ENCODE data around the gene PPT2.

Gene PPT2, protein sequence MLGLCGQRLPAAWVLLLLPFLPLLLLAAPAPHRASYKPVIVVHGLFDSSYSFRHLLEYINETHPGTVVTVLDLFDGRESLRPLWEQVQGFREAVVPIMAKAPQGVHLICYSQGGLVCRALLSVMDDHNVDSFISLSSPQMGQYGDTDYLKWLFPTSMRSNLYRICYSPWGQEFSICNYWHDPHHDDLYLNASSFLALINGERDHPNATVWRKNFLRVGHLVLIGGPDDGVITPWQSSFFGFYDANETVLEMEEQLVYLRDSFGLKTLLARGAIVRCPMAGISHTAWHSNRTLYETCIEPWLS

DNA sequence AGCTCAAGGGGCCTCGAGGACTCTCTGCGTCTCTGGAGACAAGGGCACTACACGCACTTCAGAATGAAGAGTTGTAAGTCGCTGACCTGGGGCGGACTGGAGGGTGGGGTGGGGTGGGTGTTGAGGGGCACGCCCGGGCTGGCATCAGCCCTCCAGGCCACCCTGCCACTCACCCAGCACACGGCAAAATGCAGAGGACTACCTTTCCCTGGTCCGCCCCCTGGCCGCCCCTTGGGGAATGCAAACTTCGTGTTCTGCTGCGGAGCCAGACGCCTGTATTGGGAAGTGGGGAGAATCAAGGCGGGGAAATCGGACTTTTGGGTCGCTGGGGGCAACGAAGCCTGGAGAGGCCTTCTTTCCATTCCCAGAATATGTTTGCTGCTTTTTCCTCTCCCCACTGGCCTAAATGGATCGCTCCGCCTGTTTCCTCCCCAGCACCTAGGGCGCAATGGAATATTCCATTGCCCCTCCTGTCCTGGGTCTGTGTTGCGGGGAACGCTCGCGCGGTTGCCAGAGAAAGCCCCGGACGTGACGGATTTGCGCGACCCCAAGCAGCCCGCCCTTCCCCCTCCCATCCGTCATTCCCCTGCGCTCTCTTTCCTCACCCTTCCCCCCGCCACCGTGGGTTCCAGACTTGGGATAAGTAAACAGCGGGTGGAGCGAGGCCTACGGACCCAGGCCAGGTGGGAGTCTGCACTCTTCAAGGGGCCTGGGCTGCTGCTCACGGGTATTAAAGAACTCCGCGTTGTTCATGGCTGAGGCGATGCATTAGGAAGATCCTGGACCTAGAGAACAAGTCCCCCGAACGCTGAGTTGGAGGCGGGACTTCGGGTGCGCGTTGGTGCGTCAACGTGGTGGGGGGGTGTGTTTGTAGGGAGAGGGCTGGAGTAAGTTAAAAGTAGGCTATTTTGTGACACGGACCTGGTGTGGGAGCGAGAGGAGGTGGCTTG lies at the start of gene PPT2:
Gene PPT2 (plus strand): TSS at position 578 of the 950 bp plus-strand sequence. CDS start 454 bp downstream, outside the sequence.
- DNase-seq: peak; percentile 58

DNA sequence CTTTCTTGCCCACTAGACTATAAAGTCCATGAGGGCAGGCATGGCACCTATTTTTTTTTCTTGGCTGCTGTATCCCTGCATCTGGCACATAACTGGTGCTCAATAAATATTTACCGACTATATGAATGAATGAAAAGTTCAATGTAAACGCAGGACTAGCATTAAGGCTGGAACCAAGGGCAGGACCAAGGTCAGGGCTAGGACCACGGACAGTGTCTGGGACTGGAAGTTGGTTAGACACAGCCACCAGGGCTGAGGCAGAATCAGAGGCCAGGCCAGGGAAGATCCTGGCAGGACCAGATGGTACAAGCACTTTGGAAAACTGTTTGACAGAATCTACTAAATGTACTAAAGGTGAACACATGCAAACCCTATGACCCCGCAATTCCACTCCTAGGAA lies 48.5 kb upstream of the PPT2 start:
- DNase-seq: no peak

DNA sequence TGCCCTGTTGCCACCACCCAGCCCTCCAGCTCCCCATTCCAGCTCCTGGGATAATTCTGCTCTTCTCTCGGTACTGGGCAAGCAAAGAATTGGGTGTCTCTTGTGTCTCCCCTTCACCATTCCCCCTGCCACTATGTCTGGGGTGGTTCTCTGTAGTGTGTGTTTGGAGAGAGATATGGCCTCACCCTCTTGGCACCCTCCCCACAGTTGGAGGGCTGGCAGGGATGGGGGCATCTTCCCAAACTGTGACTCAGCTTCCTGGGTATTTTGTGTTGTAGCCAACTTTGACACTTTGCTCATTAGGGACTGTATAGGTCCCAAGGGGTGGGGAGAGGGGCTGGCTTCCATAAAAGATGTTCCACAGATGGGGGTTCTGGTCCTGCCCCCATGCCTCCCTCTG lies 46.5 kb upstream of the PPT2 start:
- no peak for DNase-seq

DNA sequence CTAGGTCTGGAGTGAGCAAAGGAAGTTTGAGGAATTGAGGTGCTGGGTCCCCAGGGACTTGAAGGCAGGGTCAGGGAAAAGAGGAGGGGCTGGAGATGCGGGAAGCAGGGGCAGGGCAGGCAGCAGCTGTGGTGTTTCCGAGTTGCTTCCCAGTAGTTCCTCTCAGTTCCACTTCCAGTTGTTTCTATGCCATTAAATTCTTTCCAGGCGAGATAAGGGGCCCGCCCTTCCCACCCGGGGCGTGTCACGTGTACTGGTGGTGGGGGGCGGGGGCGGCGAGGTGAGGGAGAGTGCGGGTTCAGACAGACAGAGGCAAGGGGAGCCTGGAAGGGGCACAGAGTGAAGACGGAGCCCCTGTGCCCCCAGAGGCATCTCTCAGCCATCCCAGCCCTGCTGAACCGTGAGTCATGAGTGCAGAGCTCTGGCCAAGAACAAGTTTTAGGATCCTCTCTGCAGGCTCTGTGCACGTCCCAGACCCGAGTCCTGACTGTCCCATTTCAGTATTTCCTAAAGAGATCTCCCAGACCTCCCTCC lies 45.8 kb upstream of the PPT2 start:
- no peak for DNase-seq

DNA sequence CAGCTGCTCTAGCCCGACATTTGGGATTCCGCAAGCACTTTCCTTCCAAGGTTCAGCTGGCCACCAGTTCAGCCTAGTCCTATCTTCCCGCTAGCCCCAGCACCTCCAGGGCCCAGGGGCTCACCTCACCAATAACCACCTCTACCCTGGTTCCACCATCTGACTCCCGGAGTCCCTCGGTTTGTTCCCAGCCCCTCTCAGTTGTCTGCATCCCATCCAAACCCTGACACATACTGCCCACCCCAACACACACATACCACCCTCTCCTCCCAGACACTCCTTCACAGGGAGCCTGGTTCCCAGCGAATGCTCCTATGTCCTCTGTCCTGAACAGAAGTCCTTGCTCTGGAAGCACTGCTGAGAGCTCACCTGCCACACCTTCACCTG lies 45.2 kb upstream of the PPT2 start:
- DNase-seq: no peak

DNA sequence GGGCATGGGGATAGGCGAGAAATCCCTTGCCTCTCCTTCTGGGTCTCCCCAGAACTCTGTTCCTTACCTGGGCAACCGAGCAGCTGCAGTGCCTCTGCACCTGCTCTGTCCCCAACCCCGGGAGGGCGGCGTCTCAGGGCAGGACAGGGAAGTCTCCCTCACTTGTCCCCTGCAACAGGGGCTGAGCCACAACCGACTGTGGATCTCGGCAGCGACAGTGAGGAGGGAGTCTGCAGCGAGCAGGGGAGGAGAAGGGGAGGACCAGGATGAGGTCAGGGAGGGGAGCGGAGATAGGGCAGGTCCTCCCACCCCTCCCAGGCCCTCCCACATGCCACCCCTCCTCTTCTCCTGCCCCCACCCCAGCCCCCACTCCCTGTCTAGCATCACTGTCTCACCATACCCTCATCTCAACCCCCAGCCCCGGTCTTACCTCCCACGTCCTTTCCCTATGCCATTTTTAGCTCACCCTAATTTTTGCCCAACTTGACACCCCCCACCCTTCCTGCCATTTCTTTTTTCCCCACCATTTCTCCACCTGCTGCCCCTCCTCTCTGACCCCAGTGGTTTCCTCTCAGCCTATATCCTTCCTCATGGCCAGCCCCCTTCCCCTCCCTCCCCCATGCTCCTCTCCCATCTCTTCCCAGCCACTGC lies 44.7 kb upstream of the PPT2 start, which contains the start of gene TNXB:
Gene TNXB (minus strand): TSS at position 225 of the 651 bp plus-strand sequence. CDS start 11,140 bp downstream, outside the sequence.
- DNase-seq: peak; percentile 33

DNA sequence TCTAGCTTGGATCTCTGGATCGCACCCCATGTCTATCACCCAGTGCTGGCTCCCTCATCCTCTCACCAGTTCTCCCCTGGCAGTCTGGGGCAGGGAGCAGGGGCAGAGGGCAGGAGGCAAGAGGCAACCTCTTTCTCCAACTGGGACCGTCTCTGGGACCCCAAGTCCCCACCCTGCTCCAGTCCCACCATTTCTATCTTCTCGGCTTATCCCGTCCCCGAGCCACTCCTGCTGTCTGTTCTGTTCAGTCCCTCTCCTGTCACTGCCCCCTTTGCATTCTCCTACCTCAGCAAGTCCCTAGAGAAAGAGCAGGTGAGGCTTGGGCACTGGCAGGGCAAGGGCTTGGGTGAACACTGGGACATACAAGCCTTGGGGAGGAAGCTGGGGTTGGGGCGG lies 44.2 kb upstream of the PPT2 start:
- no peak for DNase-seq

DNA sequence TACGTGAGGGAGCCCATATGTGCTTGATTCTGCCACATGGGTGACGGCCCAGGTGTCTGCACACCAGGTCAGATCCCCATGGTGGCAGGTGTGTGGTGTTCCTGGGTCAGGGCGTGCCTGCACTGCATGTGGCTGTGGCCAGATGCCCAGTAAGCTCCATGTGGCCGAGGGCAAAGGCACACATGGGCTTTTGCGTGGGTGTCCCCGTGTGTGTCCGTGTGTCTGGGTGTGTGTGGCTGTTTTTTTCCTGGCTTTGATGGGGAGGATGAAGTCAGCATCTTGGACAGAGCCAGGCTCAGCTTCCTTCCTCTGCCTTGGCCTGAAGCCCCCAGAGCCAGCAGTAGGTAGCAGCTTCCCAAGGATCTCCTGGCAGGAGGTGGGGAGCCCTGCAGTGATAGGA lies 43.3 kb upstream of the PPT2 start:
- DNase-seq: no peak

DNA sequence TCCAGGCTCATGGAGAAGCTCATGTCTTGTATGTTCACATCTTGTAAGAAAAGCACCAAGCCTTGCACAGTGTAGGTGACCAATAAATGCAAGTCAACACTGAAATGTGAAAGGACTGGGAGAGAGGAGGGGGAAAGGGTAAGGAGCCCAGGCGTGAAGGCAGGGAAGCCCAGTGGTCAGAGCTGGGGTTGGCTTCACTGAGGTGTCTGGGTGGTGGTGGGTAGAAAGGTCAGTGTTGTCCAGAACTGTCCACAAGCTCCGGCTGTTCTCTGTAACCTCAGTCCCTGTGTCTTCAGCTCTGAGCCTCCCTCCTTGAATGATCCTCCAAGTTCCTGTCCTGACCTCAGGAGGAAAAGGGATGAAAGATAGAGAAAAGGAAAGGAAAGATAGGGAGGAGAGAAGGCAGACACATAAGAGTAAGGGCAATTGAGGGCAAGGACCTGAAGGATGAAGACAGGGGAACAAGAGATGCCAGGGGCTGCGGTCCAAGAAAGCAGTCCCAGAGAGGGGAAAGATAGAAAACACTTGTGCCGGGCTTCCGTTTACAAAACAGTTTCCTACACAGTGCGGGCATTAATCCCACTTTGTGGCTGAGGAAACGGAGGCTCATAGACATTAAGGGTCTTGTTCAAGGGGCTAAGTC lies 42.4 kb upstream of the PPT2 start:
- no peak for DNase-seq

DNA sequence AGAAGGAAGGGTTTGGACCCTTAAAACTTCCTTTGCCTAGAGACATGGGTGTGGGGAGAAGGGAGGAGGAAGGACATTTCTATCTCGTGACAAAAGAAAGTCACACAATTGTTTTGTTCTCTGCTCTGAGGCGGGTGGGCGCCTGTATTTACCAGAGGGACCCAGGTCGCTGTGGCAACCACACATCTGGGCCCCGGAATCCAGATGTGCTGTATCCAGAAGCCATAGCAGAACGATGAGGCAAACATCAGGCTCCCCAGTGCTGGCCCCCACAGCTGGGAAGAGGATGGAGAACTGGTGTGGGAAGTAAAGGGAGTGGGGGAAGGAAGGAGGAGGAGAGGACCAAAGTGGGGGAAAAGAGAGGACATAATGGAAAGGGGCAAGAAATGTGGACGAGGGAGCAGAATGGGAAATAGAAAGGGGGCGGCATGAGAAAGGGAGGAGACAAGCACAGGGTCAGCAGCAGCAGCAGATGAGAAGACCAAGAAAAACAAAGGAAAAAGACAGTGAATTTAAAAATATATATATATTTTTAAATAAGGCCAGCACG lies 41.4 kb upstream of the PPT2 start:
- DNase-seq: no peak

DNA sequence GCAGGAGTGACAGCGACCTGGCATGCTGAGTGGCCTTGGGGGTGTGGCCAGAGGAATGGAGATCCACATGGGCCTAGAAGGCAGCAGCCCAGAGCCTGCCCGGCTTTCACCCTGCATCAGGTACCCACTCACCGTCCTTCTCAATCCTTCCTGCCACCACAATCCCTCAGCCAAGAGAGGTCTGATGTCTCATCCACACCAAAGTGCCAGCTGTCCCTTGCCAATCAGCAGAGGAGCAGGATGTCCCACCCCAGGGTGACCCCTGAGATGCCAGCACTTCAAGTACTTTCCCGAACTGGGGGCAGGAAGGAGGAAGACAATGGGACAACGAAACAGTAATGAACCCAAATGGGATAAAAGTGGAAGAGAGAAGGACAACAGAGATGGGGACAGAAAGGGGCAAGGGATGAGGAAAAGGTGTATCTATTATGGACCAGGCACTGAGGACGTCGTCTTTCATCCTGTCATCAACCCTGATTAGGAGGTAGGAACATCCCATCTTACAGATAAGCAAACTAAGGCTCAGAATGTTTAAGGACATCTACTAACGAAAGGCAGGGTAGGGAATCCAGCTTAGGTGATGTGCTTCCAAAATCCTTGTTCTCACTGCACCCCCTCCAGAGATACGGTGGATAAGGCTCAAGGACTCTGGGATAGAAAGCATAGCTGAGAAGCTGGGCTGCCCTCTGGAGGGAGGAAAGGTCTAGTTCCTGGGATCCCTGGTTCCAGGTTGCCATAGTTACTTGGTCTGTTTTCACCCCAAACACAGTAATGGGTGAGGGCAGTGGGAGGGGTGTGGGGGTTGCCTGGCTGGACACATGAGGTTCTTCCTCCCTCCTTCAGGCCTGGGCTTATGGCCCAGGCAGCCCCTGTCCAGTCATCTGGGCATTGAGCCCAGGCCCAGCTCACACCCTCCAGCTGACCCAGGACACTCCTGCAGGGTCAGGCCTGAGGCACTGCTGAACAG lies 40.3 kb upstream of the PPT2 start:
- DNase-seq: no peak

DNA sequence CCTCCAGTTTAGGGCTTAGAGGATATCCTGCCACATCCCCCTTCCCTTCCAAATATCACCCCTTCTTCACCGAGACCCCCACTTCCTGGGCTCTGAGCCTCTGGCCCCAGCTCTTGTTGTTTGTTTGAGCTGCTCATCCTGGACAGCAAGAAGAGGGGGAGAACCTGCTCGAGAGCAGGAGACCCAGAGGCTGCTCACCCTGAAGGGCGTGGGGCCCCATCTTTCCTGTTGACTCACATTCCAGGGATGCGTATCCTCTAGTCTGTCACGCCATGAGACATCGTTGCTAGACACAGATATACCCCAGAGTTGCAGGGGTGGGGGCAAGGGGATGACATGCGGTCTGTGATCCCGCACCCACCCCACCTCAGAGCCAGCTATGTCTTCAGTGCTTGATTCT lies 39.1 kb upstream of the PPT2 start:
- DNase-seq: no peak

DNA sequence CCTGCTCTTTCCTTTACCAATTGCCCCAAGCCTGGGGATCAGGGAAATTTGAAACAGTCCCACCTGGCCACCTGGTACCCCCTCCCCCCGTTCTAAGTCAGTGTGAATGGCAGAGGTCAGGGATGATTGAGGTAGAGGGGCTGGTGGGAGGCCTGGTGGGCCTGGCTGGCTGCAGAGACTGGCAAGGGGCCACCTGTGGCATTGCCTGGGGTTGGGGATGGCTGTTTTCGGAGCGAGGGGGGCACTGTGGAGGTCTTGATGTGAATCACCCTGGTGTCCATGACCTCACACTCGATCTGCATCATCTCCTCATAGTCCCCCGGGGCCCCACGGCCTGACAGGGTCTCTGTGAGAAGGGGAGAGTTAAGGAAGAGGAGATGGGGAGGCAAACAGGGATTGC lies 38.3 kb upstream of the PPT2 start:
- no peak for DNase-seq

DNA sequence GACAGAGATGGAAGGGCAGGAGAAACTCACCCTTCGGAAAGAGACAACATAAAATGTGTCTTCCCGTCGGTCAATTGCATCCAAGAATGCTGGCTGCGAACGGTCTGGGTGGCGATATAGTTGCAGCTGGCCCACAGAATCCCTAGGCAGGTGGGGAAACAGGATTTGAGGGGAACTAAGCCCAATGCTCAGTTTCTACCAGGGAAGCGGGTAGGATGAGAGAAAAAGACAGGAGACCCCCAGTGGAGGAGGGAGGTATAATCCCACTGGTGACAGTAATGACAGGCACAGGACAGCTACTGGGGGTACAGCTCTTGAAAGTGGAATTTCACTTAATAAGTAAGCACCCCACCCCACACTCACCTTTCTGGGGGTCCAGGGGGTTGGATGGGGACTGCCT lies 37.3 kb upstream of the PPT2 start:
- DNase-seq: no peak

DNA sequence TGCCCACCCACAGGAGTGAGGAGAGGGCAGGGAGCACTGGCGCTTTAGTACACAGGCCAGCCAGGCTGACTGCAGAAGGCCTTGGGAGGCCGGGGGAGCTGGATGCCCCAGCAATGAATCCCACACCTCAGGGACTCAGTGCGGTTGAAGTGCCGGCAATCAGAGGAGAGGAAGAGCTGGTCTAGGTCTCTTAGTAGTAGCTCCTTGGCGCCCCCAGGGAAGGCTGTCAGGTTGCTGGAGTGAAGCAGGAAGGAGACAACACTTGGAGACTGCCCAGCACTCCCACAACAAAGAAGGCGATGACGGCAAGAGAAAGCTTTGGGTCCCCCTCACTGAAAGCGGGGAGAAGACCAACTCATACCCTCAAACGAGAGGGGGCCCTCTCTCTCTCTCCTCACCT lies 36.5 kb upstream of the PPT2 start:
- DNase-seq: no peak

DNA sequence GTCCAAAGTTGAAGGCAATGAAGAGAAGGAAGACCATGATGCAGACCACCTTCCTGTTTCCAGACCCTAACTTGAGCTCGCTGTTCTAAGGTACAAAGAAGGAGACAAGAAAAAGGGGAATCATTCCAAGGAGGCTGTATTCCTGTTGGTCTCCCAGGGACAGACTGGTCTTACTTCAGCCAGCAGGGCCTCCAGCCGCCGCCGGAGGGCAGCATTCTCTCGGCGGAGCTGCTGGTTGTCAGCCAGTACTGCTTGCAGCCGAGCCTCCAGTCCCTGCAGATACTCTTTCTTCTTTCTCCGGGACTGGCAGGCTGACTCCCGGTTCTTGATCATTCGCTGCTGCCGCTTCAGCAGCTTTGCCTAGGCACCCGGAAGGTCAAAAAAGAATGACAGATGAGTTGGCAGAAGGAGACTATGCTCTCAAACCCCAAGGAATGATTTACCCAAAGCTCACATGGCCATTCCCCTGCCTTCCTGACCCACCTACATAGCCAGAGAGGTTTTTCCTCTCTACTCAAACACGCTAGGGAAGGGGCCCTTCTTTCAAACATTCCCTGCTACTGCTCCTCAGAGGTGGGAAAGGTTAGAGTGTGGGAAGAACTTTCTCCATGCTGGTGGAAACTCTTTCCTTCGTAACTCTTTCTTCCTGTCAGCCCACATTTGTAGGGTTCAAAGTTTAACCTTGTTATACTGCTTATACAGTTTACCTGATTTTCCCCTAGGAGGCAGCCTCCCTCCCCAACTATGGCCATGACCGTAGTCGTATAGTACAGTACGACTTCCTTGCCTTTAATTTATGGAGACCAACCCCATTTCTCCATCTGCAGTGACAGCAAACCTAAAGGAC lies 34.9 kb upstream of the PPT2 start:
- DNase-seq: peak; percentile 77

DNA sequence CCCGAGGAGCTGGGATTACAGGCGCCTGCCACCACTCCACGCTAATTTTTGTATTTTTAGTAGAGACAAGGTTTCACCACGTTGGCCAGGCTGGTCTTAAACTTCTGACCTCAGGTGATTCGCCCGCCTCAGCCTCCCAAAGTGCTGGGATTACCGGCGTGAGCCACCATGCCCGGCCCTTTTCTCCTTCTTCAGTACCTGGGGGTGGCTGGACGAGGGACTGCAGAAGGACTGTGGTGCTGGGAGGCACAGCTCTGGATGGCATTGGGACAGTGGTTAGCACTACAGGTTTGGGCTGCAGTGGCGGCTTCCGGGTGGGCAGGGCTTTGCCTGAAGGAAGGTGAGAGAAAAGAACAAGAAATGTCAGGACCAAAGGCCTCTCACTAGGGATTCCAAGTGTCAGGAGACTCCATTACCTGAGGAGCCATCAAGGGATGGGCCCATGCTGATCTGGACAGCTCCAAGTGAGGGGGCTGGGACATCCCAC lies 33.3 kb upstream of the PPT2 start:
- no peak for DNase-seq

DNA sequence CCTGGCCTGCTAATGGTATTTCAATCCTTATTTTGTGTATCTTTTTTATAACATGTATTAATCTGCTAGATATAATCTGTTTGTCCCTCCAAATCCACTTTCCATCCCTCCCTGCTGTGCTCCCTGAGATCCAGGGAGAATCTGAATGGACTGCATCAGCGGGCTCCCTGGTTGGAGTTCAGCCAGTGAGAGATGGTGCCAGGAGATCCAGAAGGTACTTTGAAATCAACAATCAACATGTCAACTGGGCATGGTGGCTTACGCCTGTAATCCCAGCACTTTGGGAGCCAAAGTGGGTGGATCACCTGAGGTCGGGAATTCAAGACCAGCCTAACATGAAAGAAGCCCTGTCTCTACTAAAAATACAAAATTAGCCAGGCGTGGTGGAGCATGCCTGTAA lies 30.3 kb upstream of the PPT2 start:
- DNase-seq: no peak

DNA sequence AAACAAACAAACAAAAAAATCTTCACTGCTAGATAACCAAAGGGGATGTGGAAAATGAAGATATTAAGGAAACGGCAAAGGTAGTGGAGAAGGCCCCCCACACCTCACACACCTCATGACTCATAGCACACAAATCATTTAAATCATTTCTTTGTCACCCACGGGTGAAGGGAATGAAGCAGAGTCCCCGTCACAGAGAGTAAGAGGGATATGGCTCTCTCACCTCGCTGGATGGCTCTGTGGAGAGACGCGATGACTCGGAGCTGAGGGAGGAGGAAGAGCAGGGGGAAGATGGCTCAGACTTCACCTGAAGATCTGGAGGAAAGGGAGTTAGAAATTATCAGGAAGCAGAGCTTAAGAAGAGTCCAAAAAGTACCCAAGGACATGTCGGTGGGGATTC lies 27.1 kb upstream of the PPT2 start:
- no peak for DNase-seq

DNA sequence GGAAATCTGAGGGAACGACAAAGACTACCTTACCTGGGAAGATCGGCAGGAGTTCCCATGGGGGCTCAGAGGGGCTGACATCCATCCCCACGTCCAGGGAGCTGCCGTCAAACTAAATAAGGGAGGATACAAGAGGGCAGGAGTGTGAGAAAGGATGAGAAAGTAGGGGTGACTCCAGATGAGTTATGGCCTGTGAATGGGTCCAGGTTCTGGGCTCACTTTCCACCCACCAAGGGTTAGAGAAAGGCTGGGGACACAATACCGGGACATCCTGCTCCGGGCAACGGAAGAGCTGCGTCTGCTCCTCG lies 26.6 kb upstream of the PPT2 start:
- no peak for DNase-seq
